ENCODE data around the gene TMEM123.
A peak's percentile ranks its signal among the peaks of the same experiment; 100 is the strongest.

The TMEM123 gene

DNA sequence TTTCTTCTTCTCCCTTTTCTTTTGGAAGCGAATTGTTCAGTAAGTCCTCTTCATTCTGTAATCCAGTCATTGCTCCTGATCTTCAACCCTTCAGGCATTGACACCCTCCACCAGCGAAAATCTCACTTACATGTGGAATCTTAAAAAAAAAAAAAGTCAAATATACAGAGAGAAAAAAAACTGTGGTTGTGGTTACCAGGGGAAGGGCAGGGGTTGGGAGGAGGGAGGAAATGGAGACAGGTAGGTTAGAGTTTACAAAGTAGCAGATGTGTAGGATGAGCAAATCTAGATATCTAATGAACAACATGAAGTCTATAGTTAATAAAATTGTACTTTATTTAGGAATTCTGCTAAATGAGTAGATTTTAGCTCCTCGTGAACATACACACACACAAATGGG, 17.7 kb upstream of the TMEM123 start:
- DNase-seq: no peak

DNA sequence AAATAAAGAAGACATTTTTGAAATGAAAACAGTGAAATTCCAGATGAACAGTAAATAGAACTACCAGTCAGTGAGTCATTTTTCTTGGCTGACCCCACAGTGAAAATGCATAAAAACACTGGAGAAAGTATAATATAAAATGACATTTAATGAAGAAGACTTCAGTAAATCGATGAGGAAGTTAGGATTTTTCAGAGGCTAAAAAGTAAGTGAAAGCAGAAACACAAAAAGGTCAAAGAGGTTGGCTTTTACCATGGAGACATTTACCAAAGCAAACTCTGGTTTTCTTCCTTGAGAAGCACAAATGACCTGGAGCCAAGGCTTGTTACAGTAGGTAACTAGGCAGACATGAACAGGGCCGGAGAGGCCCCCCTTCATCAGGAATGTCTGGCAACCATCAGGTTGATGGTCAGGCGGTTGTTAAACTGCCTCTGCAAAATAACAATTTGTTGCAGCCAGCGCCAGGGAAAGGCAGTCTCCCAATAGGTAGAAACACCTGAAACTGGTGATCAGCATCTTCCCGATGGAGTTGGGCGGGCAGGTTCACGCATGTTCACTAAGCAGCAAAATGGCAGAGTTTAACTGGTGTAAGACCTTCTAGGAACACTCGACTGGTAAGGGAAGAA, 16.7 kb upstream of the TMEM123 start:
- no peak for DNase-seq

DNA sequence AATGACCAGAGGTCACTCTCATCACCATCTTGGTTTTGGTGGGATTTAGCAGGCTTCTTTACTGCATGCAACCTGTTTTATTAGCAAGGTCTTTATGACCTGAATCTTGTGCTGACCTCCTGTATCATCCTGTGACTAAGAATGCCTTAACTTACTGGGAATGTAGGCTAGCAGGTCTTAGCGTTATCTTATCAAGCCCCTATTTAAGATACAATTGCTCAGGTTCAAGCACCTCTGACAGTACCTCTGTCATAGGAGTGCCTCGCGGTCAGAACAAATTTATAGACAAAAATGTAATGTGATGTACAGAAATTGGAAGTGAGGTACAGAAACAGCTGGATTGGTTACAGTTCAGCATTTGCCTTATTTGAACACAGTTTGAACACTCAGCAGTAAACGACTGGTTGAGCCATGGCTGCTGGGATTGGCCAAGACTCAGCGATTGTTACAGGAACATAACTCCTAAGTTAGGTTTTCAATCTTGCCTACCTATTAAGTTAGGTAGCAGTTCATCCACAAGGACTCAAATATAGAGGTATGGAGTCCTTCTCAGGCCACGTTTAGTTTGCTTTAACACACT, 16.1 kb upstream of the TMEM123 start:
- no peak for DNase-seq

DNA sequence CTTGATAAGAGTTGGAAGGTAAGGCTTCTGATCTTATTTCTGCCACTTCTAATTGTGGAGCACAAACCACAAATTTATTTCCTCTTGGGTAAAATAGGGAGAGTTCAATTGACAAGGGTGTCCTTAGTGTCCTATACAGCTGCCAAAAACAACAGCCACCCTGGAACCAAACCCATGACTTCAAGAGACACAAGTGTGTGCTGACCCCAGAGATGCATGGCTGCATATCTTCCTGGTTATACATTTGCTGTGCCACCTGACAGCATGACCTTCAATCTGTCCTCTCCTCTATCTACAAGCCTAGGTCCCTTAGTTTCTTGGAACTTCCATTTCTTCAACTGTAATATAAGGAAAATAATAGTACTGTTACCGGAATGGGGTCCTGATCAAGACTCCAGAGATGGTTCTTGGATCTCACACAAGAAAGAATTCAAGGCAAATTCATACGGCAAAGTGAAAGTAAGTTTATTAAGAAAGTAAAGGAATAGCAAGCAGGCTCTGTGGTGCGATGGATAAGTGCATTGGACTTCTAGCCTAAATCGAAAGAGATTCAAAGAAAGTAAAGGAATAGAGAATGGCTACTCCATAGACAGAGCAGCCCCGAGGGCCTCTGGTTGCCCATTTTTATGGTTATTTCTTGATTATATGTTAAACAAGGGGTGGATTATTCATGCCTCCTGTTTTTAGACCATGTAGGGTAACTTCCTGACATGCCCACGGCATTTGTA, 15.5 kb upstream of the TMEM123 start:
- DNase-seq: no peak

DNA sequence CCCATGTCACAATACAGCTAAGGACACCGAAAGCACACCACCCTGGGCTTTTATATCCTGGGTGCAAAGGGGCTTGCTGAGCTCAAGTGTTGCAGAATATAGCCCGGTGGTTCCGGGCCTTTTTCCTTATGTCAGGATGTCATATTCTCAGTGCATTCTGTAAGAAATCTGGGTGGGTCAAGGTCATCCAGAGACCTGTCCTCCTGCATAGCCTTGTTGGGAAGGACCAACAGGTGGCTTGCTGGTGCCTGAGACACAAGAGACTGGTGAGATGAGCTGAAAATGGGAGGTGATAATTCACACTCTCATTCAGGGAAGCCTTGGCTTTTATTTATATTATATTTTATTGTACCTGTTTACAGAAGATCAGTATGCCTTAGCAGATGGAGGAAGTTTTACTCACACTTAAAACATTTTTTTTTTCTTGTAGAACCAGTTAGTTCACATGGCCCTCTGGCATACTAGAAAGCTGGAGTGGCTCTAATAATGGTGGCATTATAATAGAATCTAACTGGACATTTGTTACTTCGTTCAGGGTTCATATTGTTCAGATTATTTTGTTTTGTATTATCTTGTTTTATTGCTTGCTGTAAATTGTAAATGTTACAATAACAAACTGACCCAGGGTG, 14.6 kb upstream of the TMEM123 start:
- DNase-seq: no peak

DNA sequence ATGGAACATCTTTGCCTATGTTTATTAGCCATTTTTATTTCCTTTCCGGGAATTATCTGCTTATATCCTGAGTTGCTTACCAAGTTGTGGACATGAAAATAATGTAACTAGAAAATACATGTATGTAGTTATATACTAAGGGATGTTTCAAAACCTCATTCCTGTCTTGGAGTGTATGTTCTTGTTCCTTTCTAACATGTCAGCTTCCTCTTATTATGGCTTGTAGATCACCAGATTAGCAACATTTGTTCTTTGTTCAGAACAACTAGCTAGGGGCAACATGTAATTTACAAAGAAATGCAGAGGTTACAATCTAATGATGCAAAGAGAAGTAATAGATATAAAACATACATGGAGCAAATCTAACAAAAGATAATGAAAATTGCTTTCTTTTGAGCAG, 13.1 kb upstream of the TMEM123 start:
- no peak for DNase-seq

DNA sequence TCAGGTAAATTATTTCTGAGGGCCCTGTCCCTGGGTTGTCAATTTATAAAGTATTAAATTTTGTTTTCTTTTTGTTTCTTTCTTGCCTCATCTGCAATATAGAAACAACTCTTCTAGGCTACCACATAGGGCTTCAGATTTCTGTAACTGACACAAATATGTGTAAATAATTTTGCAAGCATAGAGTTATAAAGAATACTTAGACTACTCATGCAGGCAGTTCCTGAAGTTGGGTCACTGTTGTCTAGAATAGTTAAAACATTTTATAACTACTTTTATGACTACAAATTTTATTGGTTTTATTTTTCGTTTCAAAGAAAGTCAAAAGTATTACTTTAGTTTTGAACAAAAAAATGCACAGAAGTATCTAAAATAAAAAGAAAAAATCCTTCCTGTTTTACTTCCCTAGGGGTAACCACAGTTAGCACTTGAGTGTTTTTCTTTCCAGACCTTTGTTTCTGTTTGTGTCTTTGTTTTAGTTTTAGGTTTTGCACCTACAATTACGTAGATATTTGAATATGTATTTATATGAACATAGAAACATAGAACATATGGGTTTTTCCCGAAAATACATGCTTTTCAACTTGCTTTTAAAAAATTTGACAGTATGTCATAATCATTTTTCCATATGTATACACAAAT, 12.4 kb upstream of the TMEM123 start:
- DNase-seq: no peak

DNA sequence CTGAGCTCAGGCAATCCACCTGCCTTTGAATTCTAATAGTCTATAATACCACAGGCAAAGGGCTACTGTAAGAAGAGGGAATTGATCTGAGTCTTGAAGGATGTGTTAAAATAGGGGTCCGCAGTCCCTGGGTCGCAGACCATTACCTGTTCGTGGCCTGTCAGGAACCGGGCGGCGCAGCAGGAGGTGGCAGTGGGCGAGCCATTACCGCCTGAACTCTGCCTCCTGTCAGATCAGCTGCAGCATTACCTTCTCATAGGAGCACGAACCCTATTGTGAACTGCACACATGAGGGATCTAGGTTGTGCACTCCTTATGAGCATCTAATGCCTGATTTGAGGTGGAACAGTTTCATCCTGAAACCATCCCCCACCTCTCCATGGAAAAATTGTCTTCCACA, 11.5 kb upstream of the TMEM123 start:
- no peak for DNase-seq

GRCh38 chr11:102462610-102463009, 10.0 kb upstream of the TMEM123 start:
- no peak for DNase-seq

DNA sequence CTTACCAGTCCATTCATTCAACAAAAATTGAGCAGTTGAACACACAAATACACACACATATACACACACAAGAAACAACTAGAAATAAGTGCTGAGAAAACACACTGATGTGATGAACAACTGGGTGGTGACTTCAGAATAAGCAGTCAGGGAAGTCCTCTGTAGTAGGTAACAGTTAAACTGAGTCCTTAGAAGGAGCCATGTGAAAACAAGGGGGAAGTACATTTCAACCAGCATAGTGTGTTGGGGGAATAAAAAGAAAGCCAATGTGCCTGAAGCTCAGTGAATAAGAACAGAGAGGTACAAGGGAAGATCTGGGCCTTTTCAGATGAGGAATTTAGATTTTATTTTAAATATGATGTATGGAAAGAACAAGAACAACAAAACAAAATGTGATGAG, 6.8 kb upstream of the TMEM123 start:
- DNase-seq: no peak

DNA sequence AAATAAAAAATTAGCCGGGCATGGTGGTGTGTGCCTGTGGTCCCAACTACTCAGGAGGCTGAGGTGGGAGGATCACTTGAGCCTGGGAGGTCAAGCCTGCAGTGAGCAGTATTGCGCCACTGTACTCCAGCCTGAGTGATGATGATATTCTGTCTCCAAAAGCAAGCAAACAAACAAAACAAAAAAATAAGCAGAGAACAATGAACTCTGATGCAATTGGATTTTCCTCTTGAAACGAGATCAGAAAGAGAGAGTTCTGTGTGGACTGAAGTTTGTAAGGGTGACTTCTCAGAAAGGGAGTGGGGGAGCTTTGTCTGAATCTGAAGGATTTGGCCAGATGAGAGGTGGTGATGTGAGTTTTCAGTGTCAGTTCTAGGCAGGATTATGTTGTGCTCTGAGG, 6.0 kb upstream of the TMEM123 start:
- DNase-seq: no peak

- no peak for DNase-seq
Observed at GRCh38 chr11:102457865-102458264, 5.3 kb upstream of the TMEM123 start.

GRCh38 chr11:102457056-102457677, 4.6 kb upstream of the TMEM123 start:
- no peak for DNase-seq

GRCh38 chr11:102456381-102456780, 3.8 kb upstream of the TMEM123 start:
- DNase-seq: no peak

DNA sequence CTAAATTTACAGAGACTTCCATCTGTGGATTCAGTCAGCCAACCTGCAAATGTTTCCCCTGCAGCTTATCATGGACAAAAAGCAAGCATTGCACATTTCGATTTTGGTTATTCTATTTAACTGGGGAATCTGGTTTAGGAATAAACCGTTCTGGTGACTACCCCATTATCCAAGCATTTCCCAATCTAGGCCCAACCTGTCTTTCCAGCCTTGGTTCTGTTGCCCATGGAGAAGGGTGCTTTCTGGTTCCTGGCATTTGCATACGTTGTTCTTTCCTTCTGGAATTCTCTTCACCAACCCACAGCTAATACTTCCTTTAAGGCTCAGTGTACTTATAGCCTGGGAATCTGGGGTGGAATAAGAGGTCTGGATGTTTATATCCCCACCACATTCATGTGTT, 1.4 kb upstream of the TMEM123 start:
- no peak for DNase-seq

DNA sequence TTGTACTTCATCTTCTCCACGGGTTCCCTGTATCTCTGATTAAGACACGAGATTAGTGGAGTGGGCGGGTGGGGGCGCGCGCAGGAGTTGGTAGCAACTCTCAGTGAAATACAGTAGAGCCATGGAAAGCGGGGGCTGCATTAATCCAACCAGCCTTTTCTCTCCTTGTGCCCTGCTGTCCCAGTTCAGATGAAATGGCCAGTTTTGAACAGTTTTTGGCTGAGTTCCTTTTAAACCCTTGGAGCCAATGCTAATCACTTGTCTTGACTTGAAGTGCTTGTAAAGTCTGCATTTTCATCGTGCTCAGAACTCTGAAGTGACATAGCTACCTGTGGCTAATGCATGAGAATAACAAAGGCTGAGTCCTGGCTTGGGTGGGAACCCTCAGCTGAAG, 734 bp upstream of the TMEM123 start:
- no peak for DNase-seq

GRCh38 chr11:102451681-102452460, 694 bp downstream of the TMEM123 start:
- peak; percentile 81 for DNase-seq

- DNase-seq: no peak
Observed at GRCh38 chr11:102451041-102451680, 1.4 kb downstream of the TMEM123 start.

DNA sequence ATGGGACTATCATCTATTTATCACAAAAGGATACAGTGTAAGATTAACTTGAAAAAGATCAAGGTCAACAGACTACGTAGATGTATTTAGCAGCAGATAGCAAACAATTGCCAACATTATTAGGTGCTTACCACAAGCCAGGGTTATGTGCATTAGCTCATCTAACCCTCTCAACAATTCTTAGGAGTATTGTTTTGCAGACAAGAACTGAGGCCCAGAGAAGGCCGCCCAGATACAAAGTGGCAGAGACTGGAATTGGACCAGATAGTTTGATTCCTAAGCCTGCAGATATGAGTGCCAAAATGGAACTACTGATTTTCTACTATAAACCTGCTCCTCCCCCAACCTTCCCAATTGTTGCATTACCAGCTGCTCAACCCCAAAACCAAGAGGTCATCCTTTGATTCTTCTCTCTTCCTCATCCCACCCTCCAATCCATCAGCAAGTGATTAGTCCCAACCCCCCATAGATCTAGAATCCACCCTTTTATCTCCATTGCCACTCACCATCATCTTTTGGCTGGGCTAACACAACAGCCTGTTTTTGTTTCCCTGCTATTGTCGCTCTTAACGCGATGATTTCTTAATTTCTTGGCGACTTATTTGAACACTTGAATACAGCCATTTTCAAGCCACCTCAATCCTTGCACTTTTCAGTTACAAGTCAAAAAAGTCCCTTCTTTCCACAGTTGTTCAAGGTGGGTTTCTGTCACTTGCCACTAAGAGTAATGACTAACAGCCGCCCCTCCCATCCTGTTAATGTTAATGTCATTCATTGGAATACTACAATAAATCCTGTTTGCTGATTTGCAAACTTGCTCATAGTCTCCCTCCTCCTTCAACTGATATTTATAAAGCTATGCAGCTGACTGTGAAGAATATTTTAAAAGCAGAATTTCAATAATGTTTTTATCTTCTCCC, 2.7 kb downstream of the TMEM123 start:
- DNase-seq: no peak

GRCh38 chr11:102448869-102449224, 3.7 kb downstream of the TMEM123 start:
- DNase-seq: no peak

All from femur (tissue), 1 donor.